Measurements from ENCODE around the gene WSCD2. TPM values are rescaled to one million over a fixed set of nuclear protein-coding genes. Genes with fewer than 3 reads are reported as not detected.

The WSCD2 gene
- total and polyA plus RNA-seq, 2 experiments from 2014 or later, result not detected

- H3K27ac ChIP-seq, result no peak overlapping the region
- H3F3A ChIP-seq (ENCODE audit: insufficient read depth), result no peaks in the 10 kb centered on the region
- H3K9me3 ChIP-seq (ENCODE audit: low read depth), result no peaks in the 10 kb centered on the region
- 6 to 7% methylated on average over 7 of the region's 7 CpGs for WGBS, 2 experiments (ENCODE audit: low coverage in 1 of 2, low lambda C conversion rate in 2 of 2, missing lambda C conversion rate in 2 of 2)
- H3K4me2 ChIP-seq (ENCODE audit: unreplicated experiment), result no peak overlapping the region
- no peaks in the 10 kb centered on the region for H3K4me1 ChIP-seq (ENCODE audit: insufficient read depth)
- H3K27me3 ChIP-seq (replicated peaks; ENCODE audit: insufficient read depth), result no peaks in the 10 kb centered on the region
- H3K9me2 ChIP-seq (ENCODE audit: insufficient read depth), result no peaks in the 10 kb centered on the region
- no peaks in the 10 kb centered on the region for H3K36me3 ChIP-seq (ENCODE audit: low read depth)
- H3K9ac ChIP-seq, result no peak overlapping the region
- H3K79me2 ChIP-seq (ENCODE audit: insufficient read depth), result no peaks in the 10 kb centered on the region
- TF ChIP-seq EZH2 (IDR thresholded peaks at IDR 0.05; ENCODE audit: insufficient read depth, poor library complexity, severe bottlenecking) (no peak), EZH2phosphoT487 (IDR thresholded peaks at IDR 0.05; ENCODE audit: insufficient read depth, low read depth) (no peak)
- H3K4me3 ChIP-seq, result no peak overlapping the region
- no peaks in the 10 kb centered on the region for H4K20me1 ChIP-seq (ENCODE audit: insufficient read depth)
- DNase-seq, result no peak
- no peak overlapping the region for H2AFZ ChIP-seq
- in situ Hi-C loops (cut with MboI), result no loop called here
These were observed 13.7 kb upstream of the WSCD2 start for GRCh38 chr12:108115123-108116121.

- no peaks in the 10 kb centered on the region for H3K79me2 ChIP-seq (ENCODE audit: insufficient read depth)
- H3K4me2 ChIP-seq (ENCODE audit: unreplicated experiment), result no peak overlapping the region
- H3K9me3 ChIP-seq (ENCODE audit: low read depth), result no peaks in the 10 kb centered on the region
- H2AFZ ChIP-seq, result no peak overlapping the region
- no peak overlapping the region for H3K4me3 ChIP-seq
- no peaks in the 10 kb centered on the region for H3K36me3 ChIP-seq (ENCODE audit: low read depth)
- H3K9ac ChIP-seq, result no peak overlapping the region
- no peaks in the 10 kb centered on the region for H4K20me1 ChIP-seq (ENCODE audit: insufficient read depth)
- DNase-seq, result no peak
- no peaks in the 10 kb centered on the region for H3K9me2 ChIP-seq (ENCODE audit: insufficient read depth)
- WGBS, 2 experiments (ENCODE audit: low coverage in 1 of 2, low lambda C conversion rate in 2 of 2, missing lambda C conversion rate in 2 of 2), result 19 to 29% methylated on average over 4 of the region's 4 CpGs
- no peaks in the 10 kb centered on the region for H3K27me3 ChIP-seq (replicated peaks; ENCODE audit: insufficient read depth)
- H3K27ac ChIP-seq, result no peak overlapping the region
- no peaks in the 10 kb centered on the region for H3F3A ChIP-seq (ENCODE audit: insufficient read depth)
- H3K4me1 ChIP-seq (ENCODE audit: insufficient read depth), result no peaks in the 10 kb centered on the region
- no peak for TF ChIP-seq EZH2phosphoT487 (IDR thresholded peaks at IDR 0.05; ENCODE audit: insufficient read depth, low read depth)
- in situ Hi-C loops (cut with MboI), result no loop called here
These were observed 12.8 kb upstream of the WSCD2 start for GRCh38 chr12:108116254-108116653.

- H3F3A ChIP-seq (ENCODE audit: insufficient read depth), result no peaks in the 10 kb centered on the region
- TF ChIP-seq EZH2phosphoT487 (IDR thresholded peaks at IDR 0.05; ENCODE audit: insufficient read depth, low read depth) (no peak), EZH2 (IDR thresholded peaks at IDR 0.05; ENCODE audit: insufficient read depth, poor library complexity, severe bottlenecking) (no peak)
- H3K9me3 ChIP-seq (ENCODE audit: low read depth), result no peaks in the 10 kb centered on the region
- 35 to 37% methylated on average over 1 of the region's 1 CpG for WGBS, 2 experiments (ENCODE audit: low coverage in 1 of 2, low lambda C conversion rate in 2 of 2, missing lambda C conversion rate in 2 of 2)
- no peaks in the 10 kb centered on the region for H3K9me2 ChIP-seq (ENCODE audit: insufficient read depth)
- H3K36me3 ChIP-seq (ENCODE audit: low read depth), result no peaks in the 10 kb centered on the region
- no peaks in the 10 kb centered on the region for H3K4me1 ChIP-seq (ENCODE audit: insufficient read depth)
- no peak overlapping the region for H2AFZ ChIP-seq
- no peaks in the 10 kb centered on the region for H3K79me2 ChIP-seq (ENCODE audit: insufficient read depth)
- no peak overlapping the region for H3K4me2 ChIP-seq (ENCODE audit: unreplicated experiment)
- no peaks in the 10 kb centered on the region for H4K20me1 ChIP-seq (ENCODE audit: insufficient read depth)
- DNase-seq, result no peak
- in situ Hi-C loops (cut with MboI), result no loop called here
- H3K27me3 ChIP-seq (replicated peaks; ENCODE audit: insufficient read depth), result no peaks in the 10 kb centered on the region
- no peak overlapping the region for H3K4me3 ChIP-seq
- H3K27ac ChIP-seq, result no peak overlapping the region
- no peak overlapping the region for H3K9ac ChIP-seq
These were observed 12.4 kb upstream of the WSCD2 start for GRCh38 chr12:108116699-108117098.

- H3K36me3 ChIP-seq (ENCODE audit: low read depth), result no peaks in the 10 kb centered on the region
- H3K4me3 ChIP-seq, result no peak overlapping the region
- H4K20me1 ChIP-seq (ENCODE audit: insufficient read depth), result no peaks in the 10 kb centered on the region
- H3K4me2 ChIP-seq (ENCODE audit: unreplicated experiment), result no peak overlapping the region
- no peaks in the 10 kb centered on the region for H3K4me1 ChIP-seq (ENCODE audit: insufficient read depth)
- no peaks in the 10 kb centered on the region for H3K27me3 ChIP-seq (replicated peaks; ENCODE audit: insufficient read depth)
- WGBS, 2 experiments (ENCODE audit: low coverage in 1 of 2, low lambda C conversion rate in 2 of 2, missing lambda C conversion rate in 2 of 2), result 31 to 37% methylated on average over 6 of the region's 6 CpGs
- no peak overlapping the region for H2AFZ ChIP-seq
- no peaks in the 10 kb centered on the region for H3F3A ChIP-seq (ENCODE audit: insufficient read depth)
- no peak for DNase-seq
- in situ Hi-C loops (cut with MboI), result no loop called here
- no peaks in the 10 kb centered on the region for H3K9me3 ChIP-seq (ENCODE audit: low read depth)
- H3K27ac ChIP-seq, result no peak overlapping the region
- TF ChIP-seq EZH2phosphoT487 (IDR thresholded peaks at IDR 0.05; ENCODE audit: insufficient read depth, low read depth) (no peak), EZH2 (IDR thresholded peaks at IDR 0.05; ENCODE audit: insufficient read depth, poor library complexity, severe bottlenecking) (no peak)
- H3K9me2 ChIP-seq (ENCODE audit: insufficient read depth), result no peaks in the 10 kb centered on the region
- H3K9ac ChIP-seq, result no peak overlapping the region
- no peaks in the 10 kb centered on the region for H3K79me2 ChIP-seq (ENCODE audit: insufficient read depth)
These were observed 11.8 kb upstream of the WSCD2 start for GRCh38 chr12:108117163-108117849.
